Retinal pigment epithelial cell (primary cell): ENCODE measurements around the gene CHST15.

ENCODE experiments used
- DNase-seq: peaks from one replicate; pipeline ENCODE4 v3.0.0-alpha.2; 2010; ENCODE audit warnings: low read depth
- H3K4me3 ChIP-seq: 2 replicates; pipeline ENCODE4 v1.5.1; 2011; ENCODE audit warnings: mild to moderate bottlenecking, low read length, control low read depth, moderate library complexity
- CTCF ChIP-seq: conservative IDR thresholded peaks from 2 replicates; pipeline ENCODE4 v1.5.1; 2011; ENCODE audit warnings: low read depth, low read length, control low read depth, inconsistent platforms

The CHST15 gene

GRCh38 chr10:124010024-124010423 is 83.4 kb downstream of the CHST15 start:
- no peak for DNase-seq
- TF ChIP-seq CTCF = no peak
- no peak overlapping the region for H3K4me3 ChIP-seq

- H3K4me3 ChIP-seq = no peak overlapping the region
- DNase-seq = no peak
- no peak for TF ChIP-seq CTCF
Measured at GRCh38 chr10:124009231-124010015, 84.0 kb downstream of the CHST15 start.

GRCh38 chr10:124008681-124009080 is 84.7 kb downstream of the CHST15 start:
- DNase-seq = no peak
- no peak for TF ChIP-seq CTCF
- H3K4me3 ChIP-seq = no peak overlapping the region

- no peak overlapping the region for H3K4me3 ChIP-seq
- no peak for DNase-seq
- no peak for TF ChIP-seq CTCF
Measured at GRCh38 chr10:124008187-124008586, 85.2 kb downstream of the CHST15 start.

GRCh38 chr10:124007773-124008145 is 85.6 kb downstream of the CHST15 start:
- no peak for DNase-seq
- no peak for TF ChIP-seq CTCF
- no peak overlapping the region for H3K4me3 ChIP-seq

- DNase-seq = no peak
- H3K4me3 ChIP-seq = no peak overlapping the region
- TF ChIP-seq CTCF = no peak
Measured at GRCh38 chr10:124007102-124007772, 86.2 kb downstream of the CHST15 start.

- DNase-seq = no peak
- TF ChIP-seq CTCF = no peak
Measured at GRCh38 chr10:124006526-124006925, 86.9 kb downstream of the CHST15 start.

More at GRCh38 chr10:124006526-124006925, 86.9 kb downstream of the CHST15 start:
- no peak overlapping the region for H3K4me3 ChIP-seq
